Gastroesophageal sphincter (tissue), 4 donors: Measurements from ENCODE around the gene RETREG1. TPM values are rescaled to one million over a fixed set of nuclear protein-coding genes. Genes with fewer than 3 reads are reported as not detected.
"Not testable (repeated sequence)": the region's sequence is repeated elsewhere in the genome, so short reads cannot be mapped to it uniquely, and the experiment has no call there.

Experiments
- ATAC-seq: fragments of 150-250 bp; one replicate; pipeline ENCODE4 v1.9.1; 2016; ENCODE audit warnings: mild to moderate bottlenecking, moderate library complexity
- H3K27ac ChIP-seq, 4 donors: fragments of 200-600 bp; sonication (generic) in 3 of 4; 1 replicate in 3 of 4; 2 replicates in 1 of 4; pipeline ENCODE4 v1.5.1; 2016 to 2019
- H3K27me3 ChIP-seq: fragments of 200-600 bp; sonication (generic); one replicate; pipeline ENCODE4 v1.5.1; 2019
- H3K36me3 ChIP-seq, 2 donors: fragments of 200-600 bp; sonication (generic); one replicate each; pipeline ENCODE4 v1.5.1; 2019; ENCODE audit warnings: control low read depth in 1 of 2
- H3K4me1 ChIP-seq, 3 donors: fragments of 200-600 bp; sonication (generic); 1 replicate in 2 of 3; 2 replicates in 1 of 3; pipeline ENCODE4 v1.5.1; 2016 to 2019; ENCODE audit warnings: control low read depth in 2 of 3
- H3K4me3 ChIP-seq, 2 donors: fragments of 200-600 bp; sonication (generic); one replicate each; pipeline ENCODE4 v1.5.1; 2019; ENCODE audit warnings: mild to moderate bottlenecking in 1 of 2, moderate library complexity in 1 of 2
- H3K9me3 ChIP-seq, 3 donors: fragments of 200-600 bp; sonication (generic); one replicate each; pipeline ENCODE4 v1.5.1; 2017 to 2019; ENCODE audit warnings: control low read depth in 2 of 3
- CTCF ChIP-seq, 4 experiments: fragments of 200-600 bp in 2 of 4; fragments of 450-650 bp in 2 of 4; sonication (generic) in 1 of 4; IDR thresholded peaks; one replicate each; pipeline ENCODE4 v1.5.1; 2017 to 2019; ENCODE audit warnings: antibody characterized with exemption in 4 of 4, mild to moderate bottlenecking in 2 of 4, moderate library complexity in 2 of 4
- EP300 ChIP-seq: sonication (generic); formaldehyde crosslinking; IDR thresholded peaks from one replicate; pipeline ENCODE4 v1.6.1; 2017; ENCODE audit warnings: antibody characterized with exemption, mild to moderate bottlenecking
- POLR2A ChIP-seq, 2 donors: fragments of 450-650 bp; IDR thresholded peaks; one replicate each; pipeline ENCODE4 v1.6.1; 2017; ENCODE audit warnings: antibody characterized with exemption in 2 of 2, mild to moderate bottlenecking in 2 of 2, moderate library complexity in 1 of 2
- POLR2AphosphoS5 ChIP-seq: sonication (generic); formaldehyde crosslinking; IDR thresholded peaks from one replicate; pipeline ENCODE4 v1.6.1; 2017; ENCODE audit warnings: antibody characterized with exemption
- WGBS, 2 donors: methylation state at CpG; one replicate each; pipeline ENCODE4 v1.1.5; 2018; ENCODE audit warnings: low coverage in 1 of 2; 5-methylcytosine and 5-hydroxymethylcytosine counted together
- total RNA-seq, 4 donors: library from RNA; depleted of rRNA; stranded (reverse); fragments of >200 nt; gene quantifications; one replicate each; pipeline ENCODE4 v1.1.0, GENCODE V29; 2016

RETREG1 gene
- total RNA-seq, 4 donors from 2014 or later, result 7.3 to 21.3 (median 15.7) TPM

- ATAC-seq, result no peak
- H3K36me3 ChIP-seq, result no peaks in the 10 kb centered on the region
- no peak for TF ChIP-seq CTCF (IDR thresholded peaks at IDR 0.05)
- TF ChIP-seq EP300, result no peak
- TF ChIP-seq POLR2AphosphoS5, result no peak
- no peak for TF ChIP-seq POLR2A (IDR thresholded peaks at IDR 0.05)
- 76 to 93% methylated on average over 2 of the region's 2 CpGs for WGBS, 2 donors
- no peak overlapping the region for H3K27ac ChIP-seq
- H3K27me3 ChIP-seq, result no peaks in the 10 kb centered on the region
- H3K9me3 ChIP-seq, result no peaks in the 10 kb centered on the region
- H3K4me3 ChIP-seq, result no peak overlapping the region
- H3K4me1 ChIP-seq, result peaks cover 0 to 20% (median 10%) of the 10 kb centered on the region in 3 donors
These were observed 4.8 kb downstream of the RETREG1 start for GRCh38 chr5:16612007-16612406.

DNA sequence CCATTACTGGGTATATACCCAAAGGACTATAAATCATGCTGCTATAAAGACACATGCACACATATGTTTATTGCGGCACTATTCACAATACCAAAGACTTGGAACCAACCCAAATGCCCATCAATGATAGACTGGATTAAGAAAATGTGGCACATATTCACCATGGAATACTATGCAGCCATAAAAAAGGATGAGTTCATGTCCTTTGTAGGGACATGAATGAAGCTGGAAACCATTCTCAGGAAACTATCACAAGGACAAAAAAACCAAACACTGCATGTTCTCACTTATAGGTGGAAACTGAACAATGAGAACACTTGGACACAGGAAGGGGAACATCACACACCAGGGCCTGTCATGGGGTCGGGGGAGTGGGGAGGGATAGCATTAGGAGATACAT, 5.9 kb downstream of the RETREG1 start:
- H3K4me1 ChIP-seq, result peaks cover 0 to 12% (median 2%) of the 10 kb centered on the region in 3 donors
- ATAC-seq, H3K27me3 ChIP-seq, H3K36me3 ChIP-seq, H3K4me3 ChIP-seq, H3K9me3 ChIP-seq, H3K27ac ChIP-seq: not testable (repeated sequence)
- no CpG with 5 or more reads among the region's 2 CpGs for WGBS, 2 donors

GRCh38 chr5:16609412-16609811, 7.4 kb downstream of the RETREG1 start:
- Histone ChIP-seq H3K4me1 (peaks cover 0 to 2% (median 0%) of the 10 kb centered on the region in 3 donors), H3K9me3 (no peaks in the 10 kb centered on the region), H3K36me3 (no peaks in the 10 kb centered on the region), H3K27me3 (no peaks in the 10 kb centered on the region), H3K4me3 (no peak overlapping the region), H3K27ac (no peak overlapping the region)
- 80 to 87% methylated on average over 5 to 7 of the region's 9 CpGs for WGBS, 2 donors
- TF ChIP-seq EP300, result no peak
- TF ChIP-seq CTCF (IDR thresholded peaks at IDR 0.05), result no peak
- no peak for TF ChIP-seq POLR2A (IDR thresholded peaks at IDR 0.05)
- no peak for TF ChIP-seq POLR2AphosphoS5
- ATAC-seq, result no peak

- WGBS, 2 donors, result 100% methylated on average over 1 of the region's 1 CpG; no CpG with 5 or more reads in 1 of the 2 donors
- Histone ChIP-seq H3K27me3 (no peaks in the 10 kb centered on the region), H3K36me3 (no peaks in the 10 kb centered on the region), H3K27ac (no peak overlapping the region), H3K4me1 (no peaks in the 10 kb centered on the region), H3K9me3 (no peaks in the 10 kb centered on the region), H3K4me3 (no peak overlapping the region)
- TF ChIP-seq EP300, result no peak
- no peak for TF ChIP-seq POLR2A (IDR thresholded peaks at IDR 0.05)
- TF ChIP-seq POLR2AphosphoS5, result no peak
- no peak for TF ChIP-seq CTCF (IDR thresholded peaks at IDR 0.05)
- ATAC-seq, result no peak
These were observed 10.2 kb downstream of the RETREG1 start for GRCh38 chr5:16606628-16607027.

- TF ChIP-seq POLR2A (IDR thresholded peaks at IDR 0.05) (no peak), CTCF (IDR thresholded peaks at IDR 0.05) (no peak), EP300 (no peak), POLR2AphosphoS5 (no peak)
- no peaks in the 10 kb centered on the region for H3K9me3 ChIP-seq
- H3K36me3 ChIP-seq, result no peaks in the 10 kb centered on the region
- no peak for ATAC-seq
- H3K4me1 ChIP-seq, result peaks cover 0 to 11% (median 0%) of the 10 kb centered on the region in 3 donors
- 43 to 58% methylated on average over 1 to 2 of the region's 6 CpGs for WGBS, 2 donors
- H3K4me3 ChIP-seq, result no peak overlapping the region
- no peaks in the 10 kb centered on the region for H3K27me3 ChIP-seq
- H3K27ac ChIP-seq, result no peak overlapping the region
These were observed 13.1 kb downstream of the RETREG1 start for GRCh38 chr5:16603701-16604100.
